A549 (cell line): ENCODE data around the gene RPL13. TPM values are rescaled to one million over a fixed set of nuclear protein-coding genes. Genes with fewer than 3 reads are reported as not detected.

Experiments
- ATAC-seq, 2 experiments: fragments of 200-7000 bp in 1 of 2; fragments of >200 bp in 1 of 2; cut with Nextera tagmentation in 1 of 2; cut with Tn5 transposase in 1 of 2; 3 replicates each; pipeline versions ENCODE4 v1.8.0 to v1.9.1; 2018 to 2020; ENCODE audit warnings: mild to moderate bottlenecking in 1 of 2, moderate library complexity in 1 of 2
- CTCF ChIA-PET: fragments of 300-600 bp; sonication (Branson Sonifier 250); formaldehyde crosslinking; extraction: SDS; loops from one replicate; lab custom pipeline; 2021; ENCODE audit warnings: antibody characterized with exemption, inconsistent platforms; lab: Yijun Ruan, JAX
- POLR2A ChIA-PET: fragments of 350-600 bp; formaldehyde crosslinking; extraction: SDS; loops from one replicate; lab custom pipeline; 2021; ENCODE audit warnings: antibody characterized with exemption, inconsistent platforms; lab: Yijun Ruan, JAX
- DNase-seq, 2 experiments: peaks; one replicate each; pipeline versions ENCODE4 v3.0.0 to v3.0.0-alpha.2; 2011 to 2016; ENCODE audit warnings: low read depth in 1 of 2, low spot score in 1 of 2
- FAIRE-seq: peaks from 2 replicates; lab custom pipeline; 2011; peaks lifted over from hg19 to GRCh38; lab: Jason Lieb, UNC
- H3K27ac ChIP-seq, 2 experiments: fragments of >200 bp; sonication (Bioruptor Twin); formaldehyde crosslinking; 3 replicates each; pipeline ENCODE4 v1.5.1; 2016 to 2017
- H3K4me1 ChIP-seq: fragments of >200 bp; sonication (Bioruptor Twin); formaldehyde crosslinking; 3 replicates; pipeline ENCODE4 v1.6.1; 2016
- H3K4me2 ChIP-seq: fragments of >200 bp; sonication (Bioruptor Twin); formaldehyde crosslinking; 3 replicates; pipeline ENCODE4 v1.6.1; 2016
- H3K4me3 ChIP-seq: fragments of >200 bp; sonication (Bioruptor Twin); formaldehyde crosslinking; 3 replicates; pipeline ENCODE4 v1.5.1; 2016
- H3K9me3 ChIP-seq: fragments of >200 bp; sonication (Bioruptor Twin); formaldehyde crosslinking; 3 replicates; pipeline ENCODE4 v1.6.1; 2016
- CBX8 ChIP-seq: fragments of 200-600 bp; sonication (generic); IDR thresholded peaks from 2 replicates; pipeline ENCODE4 v1.6.1; 2016
- CHD2 ChIP-seq: fragments of 150-350 bp; IDR thresholded peaks from 2 replicates; pipeline ENCODE4 v1.6.1; 2014; ENCODE audit warnings: low read length; ENCODE audit not compliant: partially characterized antibody
- CHD4 ChIP-seq: fragments of 200-600 bp; sonication (generic); IDR thresholded peaks from 2 replicates; pipeline ENCODE4 v1.6.1; 2016; ENCODE audit warnings: antibody characterized with exemption, mild to moderate bottlenecking, borderline replicate concordance
- FOSB ChIP-seq: fragments of 250-450 bp; sonication (Bioruptor Pico); IDR thresholded peaks from 2 replicates; pipeline ENCODE4 v1.5.0; 2020; ENCODE audit warnings: mild to moderate bottlenecking, moderate library complexity
- FOSL2 ChIP-seq, 2 experiments: fragments of 450-650 bp in 1 of 2; fragments of >200 bp in 1 of 2; sonication (Bioruptor Twin) in 1 of 2; formaldehyde crosslinking; IDR thresholded peaks; 2 replicates each; pipeline versions ENCODE4 v1.5.0 to v1.6.1; 2016 to 2020; ENCODE audit warnings: mild to moderate bottlenecking in 1 of 2, moderate library complexity in 1 of 2
- FOXS1 ChIP-seq: fragments of 250-450 bp; sonication (Bioruptor Pico); IDR thresholded peaks from 2 replicates; pipeline ENCODE4 v1.5.0; 2020; ENCODE audit warnings: mild to moderate bottlenecking, moderate library complexity
- HEYL ChIP-seq: fragments of 250-450 bp; sonication (Bioruptor Pico); IDR thresholded peaks from 2 replicates; pipeline ENCODE4 v1.8.0; 2021; ENCODE audit warnings: mild to moderate bottlenecking, moderate library complexity
- HOXB13 ChIP-seq: fragments of 250-450 bp; sonication (Bioruptor Pico); IDR thresholded peaks from 2 replicates; pipeline ENCODE4 v1.5.0; 2020; ENCODE audit warnings: low read depth, mild to moderate bottlenecking, moderate library complexity
- HOXB5 ChIP-seq: fragments of 250-450 bp; sonication (Bioruptor Pico); IDR thresholded peaks from 2 replicates; pipeline ENCODE4 v1.5.0; 2020; ENCODE audit warnings: mild to moderate bottlenecking, moderate library complexity
- JUN ChIP-seq, 2 experiments: fragments of >200 bp; sonication (Bioruptor Twin); formaldehyde crosslinking; IDR thresholded peaks; 2 replicates in 1 of 2; 3 replicates in 1 of 2; pipeline ENCODE4 v1.6.1; 2016 to 2017
- KDM1A ChIP-seq: fragments of 200-600 bp; sonication (generic); IDR thresholded peaks from 2 replicates; pipeline ENCODE4 v1.6.1; 2016; ENCODE audit warnings: low read depth, mild to moderate bottlenecking
- MAFK ChIP-seq: fragments of 450-650 bp; IDR thresholded peaks from 2 replicates; pipeline ENCODE4 v1.6.1; 2014; ENCODE audit not compliant: partially characterized antibody
- POLR2A ChIP-seq: IDR thresholded peaks from 2 replicates; pipeline ENCODE4 v1.6.1; 2012; ENCODE audit warnings: mild to moderate bottlenecking, low read length
- RAD21 ChIP-seq, 2 experiments: fragments of >200 bp in 1 of 2; sonication (Bioruptor Twin) in 1 of 2; formaldehyde crosslinking in 1 of 2; IDR thresholded peaks in 1 of 2; conservative IDR thresholded peaks in 1 of 2; 2 replicates in 1 of 2; 3 replicates in 1 of 2; pipeline ENCODE4 v1.6.1; 2012 to 2018; ENCODE audit warnings: inconsistent platforms in 1 of 2
- RCOR1 ChIP-seq: fragments of 150-350 bp; IDR thresholded peaks from 2 replicates; pipeline ENCODE4 v1.6.1; 2014; ENCODE audit warnings: antibody characterized with exemption, low read length, low read depth
- RFX5 ChIP-seq: fragments of 450-650 bp; IDR thresholded peaks from 2 replicates; pipeline ENCODE4 v1.7.1; 2014; ENCODE audit warnings: antibody characterized with exemption, mild to moderate bottlenecking, moderate library complexity
- ZFP36 ChIP-seq: fragments of 450-650 bp; IDR thresholded peaks from 2 replicates; pipeline ENCODE4 v1.6.1; 2014; ENCODE audit warnings: borderline replicate concordance; ENCODE audit not compliant: partially characterized antibody
- WGBS: methylation state at CpG from one replicate; pipeline ENCODE4 v1.1.6; 2017; ENCODE audit errors: missing lambda C conversion rate; 5-methylcytosine and 5-hydroxymethylcytosine counted together
- polyA plus RNA-seq, 4 experiments: library from polyadenylated mRNA; depleted of rRNA in 3 of 4; stranded (reverse); fragments of >200 nt; fragmentation: RNase III in 1 of 4; extraction: RNeasy Plus Mini Kit Qiagen cat#74134 plus additional on column Dnase treatment in 1 of 4; gene quantifications; 2 replicates in 3 of 4; 3 replicates in 1 of 4; pipeline ENCODE4 v1.2.3, GENCODE V29; 2011 to 2017
- TF ChIP-seq, protein P1 (sequence below): fragments of 450-650 bp; IDR thresholded peaks from 2 replicates; pipeline ENCODE4 v1.6.1; 2014; ENCODE audit warnings: antibody characterized with exemption
- TF ChIP-seq, protein P2 (sequence below): fragments of >200 bp; sonication (Bioruptor Twin); formaldehyde crosslinking; IDR thresholded peaks from 2 replicates; pipeline ENCODE4 v1.6.1; 2016
- TF ChIP-seq, protein P3 (sequence below): IDR thresholded peaks from 2 replicates; pipeline ENCODE4 v1.6.1; 2012
- TF ChIP-seq, protein P4 (sequence below): IDR thresholded peaks from 2 replicates; pipeline ENCODE4 v1.6.1; 2012; ENCODE audit warnings: low read depth, borderline replicate concordance
- TF ChIP-seq, protein P5 (sequence below): fragments of >200 bp; sonication (Bioruptor Twin); formaldehyde crosslinking; IDR thresholded peaks from 3 replicates; pipeline ENCODE4 v1.6.1; 2016
- TF ChIP-seq, protein P6 (sequence below): fragments of 150-350 bp; IDR thresholded peaks from 2 replicates; pipeline ENCODE4 v1.6.1; 2014; ENCODE audit warnings: low read depth, mild to moderate bottlenecking, low read length

RPL13 gene
- polyA plus RNA-seq, 2 of the 4 experiments (the other 2 are of a cell fraction) = 2,911 to 3,044 TPM

DNA sequence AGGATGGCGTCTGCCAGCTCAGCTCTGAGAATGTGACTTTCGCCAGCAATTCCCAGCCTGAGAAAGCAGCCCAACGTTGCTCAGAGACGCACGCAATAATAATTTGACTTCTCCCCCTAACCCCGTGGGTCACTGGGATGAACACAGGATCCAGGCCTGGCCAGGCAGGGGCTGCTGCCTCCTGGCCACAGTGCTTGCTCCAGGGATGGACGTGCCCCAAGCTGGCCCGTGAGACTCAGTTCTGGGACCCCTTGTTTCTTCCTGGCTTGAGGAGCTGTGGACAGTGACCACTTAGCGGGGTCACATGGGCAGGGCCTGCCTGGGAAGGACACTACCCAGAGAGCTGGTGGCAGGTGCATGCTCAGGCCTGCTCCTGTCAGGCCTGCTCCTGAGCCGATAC is 39.4 kb downstream of the RPL13 start:
- FAIRE-seq (no peak), ATAC-seq (peak in 1 of 2 experiments; percentile 5; a peak in 3 of 6 replicates), DNase-seq (no peak)
- Histone ChIP-seq H3K4me3 (no peak overlapping the region), H3K4me2 (0 out of 3 replicates have a peak overlapping the region, but pooled peaks have one; percentile 21), H3K4me1 (peaks cover 30% of the 10 kb centered on the region), H3K9me3 (no peaks in the 10 kb centered on the region), H3K27ac (peak overlapping the region in 1 of 2 experiments; percentile 69; a peak in 3 of 6 replicates)
- ChIA-PET CTCF (interaction anchor here (0.5 to 4.2 kb wide), 21 partner anchors 9 to 108 kb away, joined by 3 to 49 read pairs (median 5); partner anchors contain the start of genes CPNE7 and DPEP1), POLR2A (no interaction called here)
- 92% methylated on average over 9 of the region's 10 CpGs for WGBS
- TF ChIP-seq FOXS1 = no peak
- TF ChIP-seq JUN (IDR thresholded peaks at IDR 0.05) = no peak
- no peak for TF ChIP-seq POLR2A
- TF ChIP-seq FOSB = no peak
- TF ChIP-seq, protein P1, sequence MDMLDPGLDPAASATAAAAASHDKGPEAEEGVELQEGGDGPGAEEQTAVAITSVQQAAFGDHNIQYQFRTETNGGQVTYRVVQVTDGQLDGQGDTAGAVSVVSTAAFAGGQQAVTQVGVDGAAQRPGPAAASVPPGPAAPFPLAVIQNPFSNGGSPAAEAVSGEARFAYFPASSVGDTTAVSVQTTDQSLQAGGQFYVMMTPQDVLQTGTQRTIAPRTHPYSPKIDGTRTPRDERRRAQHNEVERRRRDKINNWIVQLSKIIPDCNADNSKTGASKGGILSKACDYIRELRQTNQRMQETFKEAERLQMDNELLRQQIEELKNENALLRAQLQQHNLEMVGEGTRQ = no peak

DNA sequence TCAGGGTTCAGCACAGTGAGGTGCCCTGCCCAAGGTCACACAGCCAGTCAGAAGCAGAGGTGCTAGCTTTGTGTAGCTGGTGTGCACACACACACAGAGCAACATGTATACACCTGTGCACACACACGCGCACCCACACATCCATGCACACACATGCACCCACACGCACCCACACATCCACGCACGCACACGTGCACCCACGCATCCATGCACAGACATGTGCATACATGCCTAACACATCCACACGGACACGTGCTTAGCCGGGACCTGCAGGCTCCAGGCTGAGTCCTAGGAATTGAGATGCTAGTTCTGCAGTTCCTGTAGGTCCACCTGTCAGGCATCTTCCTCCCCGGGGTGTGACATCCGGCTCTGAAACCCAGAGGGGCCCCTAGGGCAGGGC is 39.9 kb downstream of the RPL13 start:
- peak overlapping the region in 1 of 2 experiments; percentile 69; a peak in 3 of 6 replicates for H3K27ac ChIP-seq
- FAIRE-seq = no peak
- TF ChIP-seq HEYL (CRISPR knock-in tag) (no peak), HOXB13 (CRISPR knock-in tag) (no peak), MAFK (no peak), RAD21 (conservative IDR thresholded peaks at IDR 0.05 in 1 of 2, IDR thresholded peaks at IDR 0.05 in 1 of 2) (no peak), RFX5 (no peak), CHD4 (no peak), RCOR1 (no peak), CHD2 (no peak), KDM1A (no peak)
- TF ChIP-seq, protein P2, sequence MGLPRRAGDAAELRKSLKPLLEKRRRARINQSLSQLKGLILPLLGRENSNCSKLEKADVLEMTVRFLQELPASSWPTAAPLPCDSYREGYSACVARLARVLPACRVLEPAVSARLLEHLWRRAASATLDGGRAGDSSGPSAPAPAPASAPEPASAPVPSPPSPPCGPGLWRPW = no peak
- TF ChIP-seq, protein P3, sequence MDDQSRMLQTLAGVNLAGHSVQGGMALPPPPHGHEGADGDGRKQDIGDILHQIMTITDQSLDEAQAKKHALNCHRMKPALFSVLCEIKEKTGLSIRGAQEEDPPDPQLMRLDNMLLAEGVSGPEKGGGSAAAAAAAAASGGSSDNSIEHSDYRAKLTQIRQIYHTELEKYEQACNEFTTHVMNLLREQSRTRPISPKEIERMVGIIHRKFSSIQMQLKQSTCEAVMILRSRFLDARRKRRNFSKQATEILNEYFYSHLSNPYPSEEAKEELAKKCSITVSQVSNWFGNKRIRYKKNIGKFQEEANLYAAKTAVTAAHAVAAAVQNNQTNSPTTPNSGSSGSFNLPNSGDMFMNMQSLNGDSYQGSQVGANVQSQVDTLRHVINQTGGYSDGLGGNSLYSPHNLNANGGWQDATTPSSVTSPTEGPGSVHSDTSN = no peak
- TF ChIP-seq, protein P4, sequence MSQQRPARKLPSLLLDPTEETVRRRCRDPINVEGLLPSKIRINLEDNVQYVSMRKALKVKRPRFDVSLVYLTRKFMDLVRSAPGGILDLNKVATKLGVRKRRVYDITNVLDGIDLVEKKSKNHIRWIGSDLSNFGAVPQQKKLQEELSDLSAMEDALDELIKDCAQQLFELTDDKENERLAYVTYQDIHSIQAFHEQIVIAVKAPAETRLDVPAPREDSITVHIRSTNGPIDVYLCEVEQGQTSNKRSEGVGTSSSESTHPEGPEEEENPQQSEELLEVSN = no peak
- TF ChIP-seq, protein P1 = no peak
- TF ChIP-seq, protein P5, sequence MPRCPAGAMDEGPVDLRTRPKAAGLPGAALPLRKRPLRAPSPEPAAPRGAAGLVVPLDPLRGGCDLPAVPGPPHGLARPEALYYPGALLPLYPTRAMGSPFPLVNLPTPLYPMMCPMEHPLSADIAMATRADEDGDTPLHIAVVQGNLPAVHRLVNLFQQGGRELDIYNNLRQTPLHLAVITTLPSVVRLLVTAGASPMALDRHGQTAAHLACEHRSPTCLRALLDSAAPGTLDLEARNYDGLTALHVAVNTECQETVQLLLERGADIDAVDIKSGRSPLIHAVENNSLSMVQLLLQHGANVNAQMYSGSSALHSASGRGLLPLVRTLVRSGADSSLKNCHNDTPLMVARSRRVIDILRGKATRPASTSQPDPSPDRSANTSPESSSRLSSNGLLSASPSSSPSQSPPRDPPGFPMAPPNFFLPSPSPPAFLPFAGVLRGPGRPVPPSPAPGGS = no peak
- TF ChIP-seq, all 56 proteins: peak for 0
- Histone ChIP-seq H3K4me3 (no peak overlapping the region), H3K4me1 (peaks cover 30% of the 10 kb centered on the region), H3K9me3 (no peaks in the 10 kb centered on the region), H3K4me2 (no peak overlapping the region)
- 88% methylated on average over 10 of the region's 12 CpGs for WGBS
- DNase-seq (no peak), ATAC-seq (peak; percentile 2 to 4; a peak in 1 of 6 replicates)
- CTCF ChIA-PET = interaction anchor here (0.5 to 4.2 kb wide), 17 partner anchors 9 to 261 kb away, joined by 3 to 49 read pairs (median 5); partner anchors contain the start of genes CPNE7 and DPEP1
- POLR2A ChIA-PET = no interaction called here

DNA sequence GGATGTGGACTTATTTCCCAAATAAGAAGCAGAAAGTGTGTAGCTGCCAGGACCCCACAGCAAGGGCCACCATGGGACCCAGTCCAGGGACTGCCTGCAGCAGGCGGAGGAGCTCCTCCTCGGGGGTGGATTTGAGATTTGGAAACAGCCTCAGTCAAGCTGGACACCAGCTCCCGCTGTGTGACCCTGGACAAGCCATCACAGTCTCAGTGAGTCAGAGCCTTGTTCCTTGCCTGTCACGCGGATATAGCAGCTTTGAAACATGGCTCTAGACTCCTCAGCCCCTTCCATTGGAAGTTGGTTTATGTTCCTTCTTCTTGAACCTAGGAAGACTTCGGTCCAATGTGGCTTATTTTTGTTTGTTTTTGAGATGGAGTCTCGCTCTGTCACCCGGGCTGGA is 40.5 kb downstream of the RPL13 start:
- CTCF ChIA-PET = interaction anchor here (1.0 to 4.2 kb wide), 8 partner anchors 11 to 260 kb away, joined by 3 to 49 read pairs (median 9); partner anchors contain the start of genes CPNE7 and DPEP1
- H3K9me3 ChIP-seq = no peaks in the 10 kb centered on the region
- WGBS = 71% methylated on average over 8 of the region's 8 CpGs
- no peak overlapping the region for H3K4me2 ChIP-seq
- no peak overlapping the region for H3K4me3 ChIP-seq
- peak overlapping the region in 1 of 2 experiments; percentile 69; a peak in 3 of 6 replicates for H3K27ac ChIP-seq
- ATAC-seq = no peak
- no peak for DNase-seq
- peaks cover 30% of the 10 kb centered on the region for H3K4me1 ChIP-seq
- FAIRE-seq = no peak
- POLR2A ChIA-PET = interaction anchor here (0.7 kb wide), 1 partner anchor 309 kb away, joined by 4 read pairs; no protein-coding TSS in a partner anchor
- TF ChIP-seq CBX8 (no peak), ZFP36 (no peak), HOXB5 (no peak), MAFK (no peak), FOSL2 (IDR thresholded peaks at IDR 0.05) (no peak), FOSL2 (CRISPR knock-in tag; IDR thresholded peaks at IDR 0.05) (no peak), CHD4 (no peak), RCOR1 (no peak)
- TF ChIP-seq, protein P1 = no peak
- TF ChIP-seq, protein P6, sequence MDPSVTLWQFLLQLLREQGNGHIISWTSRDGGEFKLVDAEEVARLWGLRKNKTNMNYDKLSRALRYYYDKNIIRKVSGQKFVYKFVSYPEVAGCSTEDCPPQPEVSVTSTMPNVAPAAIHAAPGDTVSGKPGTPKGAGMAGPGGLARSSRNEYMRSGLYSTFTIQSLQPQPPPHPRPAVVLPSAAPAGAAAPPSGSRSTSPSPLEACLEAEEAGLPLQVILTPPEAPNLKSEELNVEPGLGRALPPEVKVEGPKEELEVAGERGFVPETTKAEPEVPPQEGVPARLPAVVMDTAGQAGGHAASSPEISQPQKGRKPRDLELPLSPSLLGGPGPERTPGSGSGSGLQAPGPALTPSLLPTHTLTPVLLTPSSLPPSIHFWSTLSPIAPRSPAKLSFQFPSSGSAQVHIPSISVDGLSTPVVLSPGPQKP = no peak
